GM12873 (cell line): ENCODE measurements around the gene PGRMC1.
A peak's percentile ranks its signal among the peaks of the same experiment; 100 is the strongest.

Source experiments
- TF ChIP-seq, protein P1 (sequence below): IDR thresholded peaks from 2 replicates; pipeline ENCODE4 v1.5.1; 2012; ENCODE audit warnings: low read depth, mild to moderate bottlenecking, moderate library complexity, low read length, control low read depth; ENCODE audit not compliant: insufficient read depth; ENCODE audit errors: missing control alignments

PGRMC1 gene

DNA sequence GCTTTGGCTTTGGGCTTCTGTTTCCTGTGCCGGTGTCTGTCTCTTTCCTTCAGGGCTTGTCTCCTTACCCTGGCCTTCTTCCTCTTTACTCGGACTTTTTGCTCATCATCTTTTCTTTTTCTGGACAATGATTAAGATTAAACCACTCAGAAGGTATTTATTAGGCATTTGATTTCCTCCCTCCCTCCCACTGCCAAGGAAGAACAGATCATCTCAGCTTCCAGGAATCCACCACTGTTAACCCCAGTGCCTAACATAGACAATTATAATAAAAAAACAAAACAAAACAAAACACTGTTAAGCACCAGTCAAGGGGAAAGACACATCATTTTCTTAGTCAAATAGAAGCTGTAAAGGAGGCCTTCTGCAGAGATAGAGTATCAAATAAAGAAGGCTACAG, 16.6 kb downstream of the PGRMC1 start:
- TF ChIP-seq, protein P1, sequence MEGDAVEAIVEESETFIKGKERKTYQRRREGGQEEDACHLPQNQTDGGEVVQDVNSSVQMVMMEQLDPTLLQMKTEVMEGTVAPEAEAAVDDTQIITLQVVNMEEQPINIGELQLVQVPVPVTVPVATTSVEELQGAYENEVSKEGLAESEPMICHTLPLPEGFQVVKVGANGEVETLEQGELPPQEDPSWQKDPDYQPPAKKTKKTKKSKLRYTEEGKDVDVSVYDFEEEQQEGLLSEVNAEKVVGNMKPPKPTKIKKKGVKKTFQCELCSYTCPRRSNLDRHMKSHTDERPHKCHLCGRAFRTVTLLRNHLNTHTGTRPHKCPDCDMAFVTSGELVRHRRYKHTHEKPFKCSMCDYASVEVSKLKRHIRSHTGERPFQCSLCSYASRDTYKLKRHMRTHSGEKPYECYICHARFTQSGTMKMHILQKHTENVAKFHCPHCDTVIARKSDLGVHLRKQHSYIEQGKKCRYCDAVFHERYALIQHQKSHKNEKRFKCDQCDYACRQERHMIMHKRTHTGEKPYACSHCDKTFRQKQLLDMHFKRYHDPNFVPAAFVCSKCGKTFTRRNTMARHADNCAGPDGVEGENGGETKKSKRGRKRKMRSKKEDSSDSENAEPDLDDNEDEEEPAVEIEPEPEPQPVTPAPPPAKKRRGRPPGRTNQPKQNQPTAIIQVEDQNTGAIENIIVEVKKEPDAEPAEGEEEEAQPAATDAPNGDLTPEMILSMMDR: no peak

DNA sequence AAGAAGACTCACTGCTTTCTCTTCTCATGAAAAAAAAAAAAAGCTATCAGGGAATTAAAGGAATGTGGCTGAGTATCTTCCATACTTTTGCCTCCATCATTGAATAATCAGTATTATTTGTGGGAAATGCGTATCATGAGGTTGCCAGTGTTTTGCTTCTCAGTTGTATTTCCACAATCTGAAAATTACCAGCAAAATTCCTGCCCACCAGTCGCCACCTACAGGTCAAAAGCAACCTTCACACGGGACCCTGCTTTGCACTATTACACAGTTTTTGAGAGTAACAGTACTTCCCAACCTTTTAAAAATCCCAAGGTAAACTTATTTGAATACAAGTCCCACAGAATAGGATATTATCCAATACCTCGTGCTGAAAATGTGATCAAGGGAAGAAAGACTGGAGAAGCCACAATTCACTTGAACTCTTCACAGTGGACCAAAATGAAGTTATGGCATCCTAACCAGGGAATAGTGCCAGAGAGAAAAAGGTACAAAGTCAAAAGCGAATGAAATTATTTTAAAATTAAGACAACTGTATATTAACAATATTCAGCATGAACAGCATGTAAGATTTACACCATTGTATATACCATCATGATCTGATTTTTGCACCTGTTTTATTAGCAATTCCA, 30.4 kb downstream of the PGRMC1 start:
- TF ChIP-seq, protein P1: peak; percentile 80

DNA sequence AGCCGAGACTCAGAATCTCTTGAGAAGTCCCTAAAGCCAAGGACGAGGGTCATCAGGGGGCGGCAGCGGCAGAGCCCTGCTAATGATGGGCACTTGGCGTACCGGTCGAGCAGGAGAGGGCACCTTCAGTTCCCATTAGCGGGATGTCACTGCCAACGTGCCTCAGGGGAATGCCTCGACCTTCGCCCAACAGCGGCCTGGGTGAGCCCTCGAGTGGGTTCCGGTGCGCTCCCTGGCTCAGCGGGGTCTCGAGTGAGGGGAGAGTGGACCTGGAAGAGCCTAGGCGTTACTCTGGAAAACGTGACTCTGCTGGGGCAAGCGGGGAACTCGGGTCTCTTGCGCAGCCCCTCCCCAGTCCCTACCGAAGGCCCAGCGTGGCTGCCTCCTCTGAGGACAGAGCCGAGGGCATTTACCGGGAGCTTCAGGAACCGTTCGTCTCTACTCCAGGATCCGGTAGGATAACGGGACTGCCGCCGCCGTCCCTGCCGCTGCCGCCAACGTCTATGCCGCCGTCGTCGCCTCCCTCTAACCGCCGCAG, 36.9 kb downstream of the PGRMC1 start:
- TF ChIP-seq, protein P1: no peak

DNA sequence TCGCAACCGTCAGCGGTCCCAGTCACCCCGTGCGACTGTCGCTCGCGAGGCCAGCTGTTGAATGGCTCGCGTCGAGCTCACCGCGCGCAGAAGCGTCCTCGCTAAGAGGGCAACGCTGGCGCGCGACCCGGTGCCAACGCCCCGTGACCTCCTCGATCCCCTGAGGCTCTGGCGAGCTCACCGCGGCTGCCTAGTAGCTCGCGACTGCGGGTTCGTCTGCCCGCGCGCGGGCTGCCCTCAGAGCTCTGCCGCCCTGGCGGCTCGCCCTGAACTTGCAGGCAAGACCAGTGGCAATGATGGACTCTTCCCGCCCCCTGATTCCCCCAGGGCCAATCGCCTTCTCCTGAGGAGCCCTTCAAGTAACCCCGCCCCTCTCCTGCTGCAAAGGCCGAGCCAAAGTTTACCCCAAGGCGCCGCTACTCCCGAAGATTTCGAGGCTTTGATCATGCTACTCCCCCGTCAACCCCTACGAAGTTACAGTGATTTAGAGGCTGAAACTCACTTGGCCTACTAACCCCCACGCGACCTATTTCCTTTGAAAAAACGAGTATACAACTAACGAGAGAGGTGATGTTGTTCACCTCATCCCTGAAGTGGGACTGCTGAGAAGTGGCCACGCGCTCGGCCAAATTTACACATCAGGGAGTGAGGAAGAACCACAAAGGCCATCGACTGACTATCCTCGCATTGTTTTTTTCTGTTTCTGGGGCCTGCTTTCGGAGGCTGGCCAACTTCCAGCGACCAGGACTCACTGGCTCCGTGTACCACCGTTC, 37.5 kb downstream of the PGRMC1 start:
- TF ChIP-seq, protein P1: no peak

DNA sequence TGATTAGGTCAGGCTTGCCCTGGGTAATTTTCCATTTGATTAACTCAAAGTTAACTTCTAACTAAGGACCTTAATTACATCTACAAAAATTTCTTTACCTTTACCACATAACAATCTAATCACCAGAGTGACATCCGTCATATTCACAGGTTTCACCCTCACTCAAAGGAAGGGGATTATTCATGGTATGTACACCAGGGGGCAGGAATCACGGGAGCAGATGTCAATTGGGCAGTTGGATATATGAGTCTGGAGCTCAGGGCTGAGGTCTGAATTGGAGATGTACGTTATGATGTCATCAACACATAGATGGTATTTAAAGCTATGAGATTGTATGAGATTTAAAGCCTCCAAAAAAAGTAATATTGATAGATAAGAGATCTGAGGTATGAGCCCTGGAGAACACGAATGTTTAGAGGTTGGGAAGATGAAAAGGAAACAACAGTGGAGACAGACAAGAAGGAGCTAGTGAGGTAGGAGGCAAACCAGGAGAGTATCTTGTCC, 52.9 kb downstream of the PGRMC1 start:
- TF ChIP-seq, protein P1: peak; percentile 16

DNA sequence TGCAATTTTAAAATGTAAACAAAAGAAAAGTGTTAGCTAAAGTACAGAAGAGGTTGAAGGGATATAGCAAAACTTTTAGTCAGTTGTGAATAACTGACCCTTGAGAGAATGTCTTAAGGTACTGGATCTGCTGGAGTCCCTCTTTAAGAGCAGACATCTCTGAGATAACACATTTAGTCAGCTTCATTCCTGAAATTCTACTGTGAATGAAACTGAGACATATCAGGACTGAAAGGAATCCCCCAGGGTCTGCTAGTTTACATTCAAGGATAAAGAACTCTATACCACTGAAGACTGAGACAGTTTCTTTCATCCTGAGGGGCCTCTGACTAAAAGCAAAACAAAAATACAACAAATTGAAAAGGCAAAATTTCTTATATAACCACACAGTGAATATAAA, 54.4 kb downstream of the PGRMC1 start:
- TF ChIP-seq, protein P1: no peak

DNA sequence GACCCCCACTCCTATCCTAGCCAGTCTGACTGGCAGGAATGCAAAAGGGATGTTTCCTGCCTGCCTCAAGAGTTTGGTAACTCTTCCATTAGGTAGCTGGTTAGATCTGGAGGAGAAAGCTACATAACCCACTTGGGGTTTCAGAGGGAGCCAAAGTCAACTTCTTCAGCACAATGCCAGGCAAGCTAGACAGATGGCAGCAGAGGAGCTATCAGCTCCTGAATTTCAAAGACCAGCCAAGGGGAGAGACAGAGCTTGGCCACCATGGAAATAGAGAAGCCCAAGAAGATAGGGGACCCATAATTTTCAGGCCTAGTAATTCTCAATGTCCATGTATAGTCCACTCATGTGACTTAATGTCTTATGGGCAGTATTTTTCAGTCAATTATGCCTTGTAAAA, 56.4 kb downstream of the PGRMC1 start:
- TF ChIP-seq, protein P1: peak; percentile 10
